Measurements from ENCODE around the gene CLINT1.
A peak's percentile ranks its signal among the peaks of the same experiment; 100 is the strongest.

GRCh38 chr5:157743163-157744050, 115.5 kb downstream of the CLINT1 start, which contains the start of gene LSM11:
- TF ChIP-seq ESRRA (IDR thresholded peaks at IDR 0.05; ENCODE audit: borderline replicate concordance, low read length) (no peak), CTCF (IDR thresholded peaks at IDR 0.05) (peak; percentile 99), MAX (IDR thresholded peaks at IDR 0.05) (peak; percentile 75), POLR2A (IDR thresholded peaks at IDR 0.05; ENCODE audit: low read length) (no peak), HOXA7 (CRISPR knock-in tag; IDR thresholded peaks at IDR 0.05) (no peak), PHF8 (IDR thresholded peaks at IDR 0.05; ENCODE audit: borderline replicate concordance, low read depth) (no peak)
